Calu3 (cell line): Measurements from ENCODE around the gene SKOR1. TPM values are rescaled to one million over a fixed set of nuclear protein-coding genes. Genes with fewer than 3 reads are reported as not detected.

Source experiments
- BruUV-seq: library from RNA; stranded (reverse); fragments of 400-500 nt; replicated peaks from 2 replicates; lab custom pipeline; 2021; lab: Mats Ljungman, UMichigan
- CTCF ChIA-PET: fragments of 300-600 bp; sonication (Branson Sonifier 250); formaldehyde crosslinking; loops from one replicate; lab custom pipeline; 2022; ENCODE audit warnings: antibody characterized with exemption; lab: Charles Lee
- DNase-seq: peaks from one replicate; pipeline ENCODE4 v3.0.0; 2022
- H3K27ac Mint-ChIP-seq: one replicate; pipeline ENCODE4 v1.8.0; 2022; ENCODE audit warnings: mixed read lengths; ENCODE audit not compliant: unreplicated experiment
- H3K27me3 Mint-ChIP-seq: one replicate; pipeline ENCODE4 v1.8.0; 2022; ENCODE audit warnings: mixed read lengths; ENCODE audit not compliant: unreplicated experiment
- H3K36me3 Mint-ChIP-seq: one replicate; pipeline ENCODE4 v1.8.0; 2022; ENCODE audit warnings: mild to moderate bottlenecking, moderate library complexity, mixed read lengths; ENCODE audit not compliant: insufficient read depth, unreplicated experiment
- H3K4me1 Mint-ChIP-seq: one replicate; pipeline ENCODE4 v1.8.0; 2022; ENCODE audit warnings: mild to moderate bottlenecking, low read depth, mixed read lengths; ENCODE audit not compliant: unreplicated experiment
- H3K4me3 Mint-ChIP-seq: one replicate; pipeline ENCODE4 v1.8.0; 2022; ENCODE audit warnings: mild to moderate bottlenecking, low read depth, moderate library complexity, mixed read lengths; ENCODE audit not compliant: unreplicated experiment
- H3K9me3 Mint-ChIP-seq: one replicate; pipeline ENCODE4 v1.8.0; 2022; ENCODE audit warnings: low read depth, mixed read lengths; ENCODE audit not compliant: unreplicated experiment
- CTCF ChIP-seq: fragments of 200-600 bp; IDR thresholded peaks from one replicate; pipeline ENCODE4 v1.8.0; 2022; ENCODE audit warnings: antibody characterized with exemption; ENCODE audit not compliant: unreplicated experiment
- intact Hi-C: fragments of 100-400 bp; cut with micrococcal nuclease; formaldehyde crosslinking; loops from one replicate; pipeline ENCODE4 v1.10.0; 2022; ENCODE audit not compliant: unreplicated experiment
- total RNA-seq: library from RNA; stranded (reverse); gene quantifications from 2 replicates; pipeline ENCODE4 v1.2.3, GENCODE V29; 2022

SKOR1 gene
- total RNA-seq, 1 experiment from 2014 or later, result 0.17 TPM

GRCh38 chr15:67816668-67817067, 8.6 kb upstream of the SKOR1 start:
- CTCF ChIA-PET, result no interaction called here
- H3K27me3 Mint-ChIP-seq, result peaks cover 58% of the 10 kb centered on the region

GRCh38 chr15:67818464-67818863, 6.8 kb upstream of the SKOR1 start:
- no peak for DNase-seq
- no peak overlapping the region for H3K4me3 Mint-ChIP-seq
- H3K4me1 Mint-ChIP-seq, result peaks cover 3% of the 10 kb centered on the region
- no peak overlapping the region for H3K27ac Mint-ChIP-seq
- peaks cover 76% of the 10 kb centered on the region for H3K27me3 Mint-ChIP-seq
- intact Hi-C loops, result no loop called here
- CTCF ChIA-PET, result interaction anchor here (0.6 kb wide), 1 partner anchor 727 kb away, joined by 3 read pairs; no protein-coding TSS in a partner anchor
- no peak for TF ChIP-seq CTCF
- H3K9me3 Mint-ChIP-seq, result no peaks in the 10 kb centered on the region
- H3K36me3 Mint-ChIP-seq, result peaks cover 15% of the 10 kb centered on the region
- no TSS peak for BruUV-seq

More at GRCh38 chr15:67816668-67817067, 8.6 kb upstream of the SKOR1 start:
- intact Hi-C loops, result no loop called here
- Mint-ChIP-seq H3K4me3 (no peak overlapping the region), H3K27ac (no peak overlapping the region), H3K9me3 (no peaks in the 10 kb centered on the region), H3K36me3 (peaks cover 8% of the 10 kb centered on the region), H3K4me1 (no peaks in the 10 kb centered on the region)
- TF ChIP-seq CTCF, result no peak
- BruUV-seq, result no TSS peak
- DNase-seq, result no peak

GRCh38 chr15:67819636-67820035, 5.7 kb upstream of the SKOR1 start:
- H3K27ac Mint-ChIP-seq, result no peak overlapping the region
- intact Hi-C loops, result no loop called here
- peaks cover 88% of the 10 kb centered on the region for H3K27me3 Mint-ChIP-seq
- no peak overlapping the region for H3K4me3 Mint-ChIP-seq
- peaks cover 20% of the 10 kb centered on the region for H3K36me3 Mint-ChIP-seq
- peaks cover 13% of the 10 kb centered on the region for H3K4me1 Mint-ChIP-seq
- no peak for TF ChIP-seq CTCF
- H3K9me3 Mint-ChIP-seq, result no peaks in the 10 kb centered on the region
- DNase-seq, result no peak
- CTCF ChIA-PET, result no interaction called here
- BruUV-seq, result no TSS peak

- BruUV-seq, result no TSS peak
- H3K27me3 Mint-ChIP-seq, result peaks cover 95% of the 10 kb centered on the region
- peaks cover 20% of the 10 kb centered on the region for H3K36me3 Mint-ChIP-seq
- CTCF ChIA-PET, result no interaction called here
- no peak overlapping the region for H3K4me3 Mint-ChIP-seq
- H3K27ac Mint-ChIP-seq, result no peak overlapping the region
- intact Hi-C loops, result no loop called here
- no peaks in the 10 kb centered on the region for H3K9me3 Mint-ChIP-seq
- peaks cover 13% of the 10 kb centered on the region for H3K4me1 Mint-ChIP-seq
- TF ChIP-seq CTCF, result no peak
- no peak for DNase-seq
Measured at GRCh38 chr15:67820122-67820991, 5.0 kb upstream of the SKOR1 start.
